H1 (cell line): ENCODE data around the gene SCN8A. TPM values are rescaled to one million over a fixed set of nuclear protein-coding genes. Genes with fewer than 3 reads are reported as not detected.

Experiments
- CTCF ChIA-PET: fragments of 300-600 bp; sonication (Branson Sonifier 250); formaldehyde crosslinking; loops from one replicate; lab custom pipeline; 2021; ENCODE audit not compliant: partially characterized antibody; lab: Charles Lee
- POLR2A ChIA-PET: fragments of 300-600 bp; sonication (Branson Sonifier 250); formaldehyde crosslinking; loops from one replicate; lab custom pipeline; 2021; ENCODE audit warnings: inconsistent platforms; ENCODE audit not compliant: partially characterized antibody; lab: Charles Lee
- DNase-seq, 2 experiments: peaks; one replicate each; pipeline versions ENCODE4 v3.0.0 to v3.0.0-alpha.2; 2010 to 2022; ENCODE audit warnings: low spot score in 2 of 2, low read depth in 1 of 2, mixed read lengths in 1 of 2
- FAIRE-seq: peaks from 2 replicates; lab custom pipeline; 2011; peaks lifted over from hg19 to GRCh38; lab: Jason Lieb, UNC
- H2AFZ ChIP-seq: 2 replicates; pipeline ENCODE4 v1.8.1; 2012; ENCODE audit warnings: low read length, inconsistent platforms
- H2AK5ac ChIP-seq: 2 replicates; pipeline ENCODE4 v1.6.1; 2013; ENCODE audit warnings: low read depth, low read length
- H2BK120ac ChIP-seq: replicated peaks from 2 replicates; pipeline ENCODE3; 2013; ENCODE audit warnings: low read depth, low read length, inconsistent platforms
- H2BK12ac ChIP-seq: 2 replicates; pipeline ENCODE4 v1.6.1; 2013; ENCODE audit warnings: low read depth, low read length
- H2BK15ac ChIP-seq: 2 replicates; pipeline ENCODE4 v1.6.1; 2013; ENCODE audit warnings: low read length
- H2BK20ac ChIP-seq: 2 replicates; pipeline ENCODE4 v1.6.1; 2013; ENCODE audit warnings: low read length
- H2BK5ac ChIP-seq: 2 replicates; pipeline ENCODE4 v1.6.1; 2013; ENCODE audit warnings: low read depth, low read length
- H3K14ac ChIP-seq: 2 replicates; pipeline ENCODE4 v1.6.1; 2013; ENCODE audit warnings: inconsistent platforms; ENCODE audit not compliant: insufficient read length
- H3K18ac ChIP-seq: 2 replicates; pipeline ENCODE4 v1.6.1; 2013; ENCODE audit warnings: low read length; ENCODE audit errors: extremely low read depth
- H3K23ac ChIP-seq: 2 replicates; pipeline ENCODE4 v1.6.1; 2013; ENCODE audit warnings: inconsistent platforms; ENCODE audit not compliant: insufficient read length
- H3K23me2 ChIP-seq: 2 replicates; pipeline ENCODE4 v1.6.1; 2013; ENCODE audit warnings: low read depth, low read length
- H3K27ac ChIP-seq: 2 replicates; pipeline ENCODE4 v1.6.1; 2011; ENCODE audit warnings: low read depth, low read length, inconsistent platforms
- H3K27me3 ChIP-seq, 4 experiments: replicated peaks in 1 of 4; 1 replicate in 1 of 4; 2 replicates in 3 of 4; pipeline versions ENCODE4 v1.6.1 to v1.8.1; 2011 to 2013; ENCODE audit warnings: low read length in 3 of 4, mild to moderate bottlenecking in 3 of 4, inconsistent platforms in 2 of 4, mixed read lengths in 2 of 4, moderate library complexity in 1 of 4; ENCODE audit not compliant: control insufficient read depth in 3 of 4, insufficient read depth in 3 of 4; ENCODE audit errors: extremely low read depth in 1 of 4
- H3K36me3 ChIP-seq, 4 experiments: 2 replicates each; pipeline versions ENCODE4 v1.6.1 to v1.8.1; 2011 to 2013; ENCODE audit warnings: mild to moderate bottlenecking in 4 of 4, low read length in 3 of 4, moderate library complexity in 2 of 4, control low read depth in 1 of 4, inconsistent platforms in 1 of 4; ENCODE audit not compliant: insufficient read depth in 4 of 4, control insufficient read depth in 2 of 4
- H3K4ac ChIP-seq: replicated peaks from 2 replicates; pipeline ENCODE3; 2013; ENCODE audit warnings: low read length, low read depth, mixed read lengths, inconsistent platforms; ENCODE audit not compliant: insufficient read length
- H3K4me1 ChIP-seq, 4 experiments: replicated peaks in 1 of 4; 1 replicate in 1 of 4; 2 replicates in 3 of 4; pipeline versions ENCODE4 v1.6.1 to v1.8.1; 2011 to 2013; ENCODE audit warnings: low read length in 3 of 4, inconsistent platforms in 2 of 4, mixed read lengths in 1 of 4; ENCODE audit not compliant: insufficient read depth in 4 of 4, control insufficient read depth in 3 of 4
- H3K4me2 ChIP-seq, 2 experiments: 2 replicates each; pipeline versions ENCODE4 v1.6.1 to v1.8.1; 2011 to 2013; ENCODE audit warnings: low read depth in 2 of 2, low read length in 2 of 2, control low read depth in 1 of 2, inconsistent platforms in 1 of 2, mild to moderate bottlenecking in 1 of 2; ENCODE audit not compliant: insufficient read depth in 1 of 2
- H3K4me3 ChIP-seq, 4 experiments: fragments of 200-600, 300-600 bp in 1 of 4; sonication (generic), shearing (Covaris generic), sonication (Bioruptor Twin) in 1 of 4; 2 replicates each; pipeline versions ENCODE4 v1.5.1 to v1.8.1; 2011 to 2016; ENCODE audit warnings: low read length in 4 of 4, low read depth in 3 of 4, control low read depth in 2 of 4, inconsistent platforms in 2 of 4, mild to moderate bottlenecking in 2 of 4, mixed read lengths in 1 of 4, moderate library complexity in 1 of 4; ENCODE audit not compliant: insufficient read depth in 2 of 4; ENCODE audit errors: extremely low read depth in 1 of 4
- H3K56ac ChIP-seq: replicated peaks from 2 replicates; pipeline ENCODE3; 2013; ENCODE audit warnings: low read depth, mild to moderate bottlenecking, mixed read lengths, low read length, inconsistent platforms; ENCODE audit not compliant: insufficient read length
- H3K79me1 ChIP-seq: 2 replicates; pipeline ENCODE4 v1.6.1; 2013; ENCODE audit warnings: low read depth, low read length, control low read depth
- H3K79me2 ChIP-seq, 2 experiments: 2 replicates each; pipeline versions ENCODE4 v1.6.1 to v1.8.1; 2012 to 2013; ENCODE audit warnings: low read length in 2 of 2, mild to moderate bottlenecking in 2 of 2, inconsistent platforms in 1 of 2; ENCODE audit not compliant: insufficient read depth in 2 of 2, control insufficient read depth in 1 of 2
- H3K9ac ChIP-seq, 4 experiments: replicated peaks in 1 of 4; 1 replicate in 1 of 4; 2 replicates in 3 of 4; pipeline versions ENCODE4 v1.6.1 to v1.8.1; 2011 to 2013; ENCODE audit warnings: low read depth in 3 of 4, low read length in 3 of 4, control low read depth in 2 of 4, mild to moderate bottlenecking in 2 of 4, moderate library complexity in 2 of 4, inconsistent platforms in 1 of 4; ENCODE audit errors: extremely low read depth in 1 of 4
- H3K9me3 ChIP-seq, 2 experiments: 2 replicates each; pipeline versions ENCODE4 v1.6.1 to v1.8.1; 2012 to 2013; ENCODE audit warnings: mild to moderate bottlenecking in 2 of 2, moderate library complexity in 2 of 2, control low read depth in 1 of 2, inconsistent platforms in 1 of 2, low read depth in 1 of 2, low read length in 1 of 2, mixed read lengths in 1 of 2; ENCODE audit not compliant: insufficient read depth in 2 of 2
- H4K20me1 ChIP-seq, 2 experiments: replicated peaks in 1 of 2; 2 replicates each; pipeline versions ENCODE3 to v1.8.1; 2011 to 2013; ENCODE audit warnings: inconsistent platforms in 2 of 2, low read length in 2 of 2, mild to moderate bottlenecking in 1 of 2; ENCODE audit not compliant: insufficient read depth in 2 of 2, control insufficient read depth in 1 of 2
- H4K5ac ChIP-seq: 2 replicates; pipeline ENCODE4 v1.6.1; 2013; ENCODE audit warnings: low read length, low read depth, mixed read lengths, inconsistent platforms; ENCODE audit not compliant: insufficient read length
- H4K8ac ChIP-seq: 2 replicates; pipeline ENCODE4 v1.8.0; 2013; ENCODE audit warnings: mild to moderate bottlenecking, moderate library complexity, low read length, inconsistent platforms; ENCODE audit not compliant: insufficient read depth; ENCODE audit errors: extremely low read depth
- H4K91ac ChIP-seq: replicated peaks from 2 replicates; pipeline ENCODE3; 2013; ENCODE audit warnings: low read length, mixed read lengths, inconsistent platforms; ENCODE audit not compliant: insufficient read length
- BACH1 ChIP-seq: IDR thresholded peaks from 2 replicates; pipeline ENCODE4 v1.6.1; 2012; ENCODE audit warnings: low read length, improper control_type of control experiment
- CHD1 ChIP-seq: IDR thresholded peaks from 2 replicates; pipeline ENCODE4 v1.6.1; 2012; ENCODE audit warnings: low read depth, low read length, improper control_type of control experiment
- E2F6 ChIP-seq: IDR thresholded peaks from 2 replicates; pipeline ENCODE4 v1.6.1; 2012; ENCODE audit warnings: inconsistent platforms
- RAD21 ChIP-seq, 2 experiments: IDR thresholded peaks in 1 of 2; conservative IDR thresholded peaks in 1 of 2; 2 replicates each; pipeline ENCODE4 v1.6.1; 2011; ENCODE audit warnings: low read depth in 2 of 2, low read length in 2 of 2, improper control_type of control experiment in 1 of 2, inconsistent platforms in 1 of 2, mild to moderate bottlenecking in 1 of 2, moderate library complexity in 1 of 2
- WGBS, 2 experiments: shearing (Covaris generic) in 1 of 2; methylation state at CpG; one replicate each; pipeline versions ENCODE4 v1.1.6 to v1.1.7; 2013 to 2015; ENCODE audit warnings: low lambda C conversion rate in 2 of 2, mixed read lengths in 2 of 2, inconsistent platforms in 1 of 2, low coverage in 1 of 2, missing lambda C conversion rate in 1 of 2; ENCODE audit not compliant: insufficient replicate concordance in 2 of 2, insufficient coverage in 1 of 2, insufficient read length in 1 of 2; ENCODE audit errors: extremely low coverage in 1 of 2, missing lambda C conversion rate in 1 of 2; 5-methylcytosine and 5-hydroxymethylcytosine counted together
- polyA plus RNA-seq, 7 experiments: library from polyadenylated mRNA; depleted of rRNA in 3 of 7; stranded (reverse) in 5 of 7; unstranded in 2 of 7; fragments of >200 nt in 5 of 7; fragments of 200-250 nt in 2 of 7; gene quantifications; 1 replicate in 5 of 7; 2 replicates in 1 of 7; 4 replicates in 1 of 7; pipeline versions ENCODE4 v1.2.1 to v1.2.3, GENCODE V29; 2011 to 2013; ENCODE audit warnings: missing spikeins in 2 of 7, mixed read lengths in 2 of 7
- total RNA-seq: library from RNA; stranded (reverse); fragmentation: NEBNext Ultra II Directional; extraction: Animal tissue kit (Norgen Biotek cat#: 25700); gene quantifications from 2 replicates; pipeline ENCODE4 v1.2.1, GENCODE V29; 2021

Gene SCN8A
- total and polyA plus RNA-seq, 2 of the 8 experiments (the other 6 are each of a cell fraction or from before 2014, with no cell fraction given): 6.3 to 10.7 TPM

DNA sequence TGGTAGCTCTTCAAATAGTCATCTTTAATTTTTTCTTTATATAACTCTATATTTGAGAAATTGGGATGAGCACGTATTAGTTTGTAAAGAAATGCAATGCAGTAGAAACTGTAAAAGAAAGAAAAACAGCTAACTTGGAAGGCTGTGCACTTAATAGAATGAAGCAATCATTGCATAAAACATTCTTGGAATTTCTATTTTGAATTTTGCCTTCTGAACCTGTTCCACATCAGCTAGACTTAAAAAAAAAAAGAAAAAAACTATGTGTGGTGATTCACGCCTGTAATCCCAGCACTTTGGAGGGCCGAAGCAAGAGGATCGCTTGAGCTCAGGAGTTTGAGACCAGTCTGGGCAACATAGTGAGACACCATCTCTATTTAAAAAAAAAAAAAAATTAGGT lies 29.4 kb downstream of the SCN8A start:
- no peaks in the 10 kb centered on the region for H3K79me1 ChIP-seq
- H4K91ac ChIP-seq: no peak overlapping the region
- H3K79me2 ChIP-seq: peaks cover 0 to 49% of the 10 kb centered on the region in 2 experiments; a peak in 2 of 4 replicates
- H3K4me1 ChIP-seq: 0 out of 7 replicates have a peak, but pooled peaks cover 0 to 2% (median 0%) of the 10 kb centered on the region in 4 experiments
- H3K4ac ChIP-seq: no peak overlapping the region
- H2AK5ac ChIP-seq: no peak overlapping the region
- H2BK12ac ChIP-seq: no peak overlapping the region
- H3K23me2 ChIP-seq: no peaks in the 10 kb centered on the region
- POLR2A ChIA-PET: no interaction called here
- no peak overlapping the region for H4K5ac ChIP-seq
- no peak overlapping the region for H3K27ac ChIP-seq
- no peak overlapping the region for H2BK120ac ChIP-seq
- H2AFZ ChIP-seq: no peak overlapping the region
- H4K20me1 ChIP-seq: peaks cover 0 to 1% of the 10 kb centered on the region in 2 experiments
- TF ChIP-seq RAD21 (IDR thresholded peaks at IDR 0.05 in 1 of 2, conservative IDR thresholded peaks at IDR 0.05 in 1 of 2; ENCODE audit: low read depth in 2 of 2, low read length in 2 of 2) (no peak), E2F6 (no peak), CHD1 (no peak), BACH1 (no peak)
- H3K23ac ChIP-seq: no peak overlapping the region
- no peak overlapping the region for H3K18ac ChIP-seq
- H3K9ac ChIP-seq: no peak overlapping the region
- CTCF ChIA-PET: interaction anchor here (0.6 to 1.6 kb wide), 6 partner anchors 10 to 253 kb away, joined by 3 to 5 read pairs (median 4); partner anchors contain the start of gene SCN8A
- H4K8ac ChIP-seq: no peak overlapping the region
- H3K4me3 ChIP-seq: no peak overlapping the region
- no peak overlapping the region for H3K14ac ChIP-seq
- H2BK20ac ChIP-seq: no peak overlapping the region
- H3K4me2 ChIP-seq: no peak overlapping the region
- no peaks in the 10 kb centered on the region for H3K9me3 ChIP-seq
- H2BK5ac ChIP-seq: no peak overlapping the region
- H3K36me3 ChIP-seq: no peaks in the 10 kb centered on the region
- DNase-seq: no peak
- H3K27me3 ChIP-seq: no peaks in the 10 kb centered on the region
- WGBS, 2 experiments: 100% methylated on average over 4 of the region's 4 CpGs; no CpG with 5 or more reads in 1 of the 2 experiments
- no peak overlapping the region for H2BK15ac ChIP-seq
- H3K56ac ChIP-seq: no peak overlapping the region
- no peak for FAIRE-seq
